SIG-M5 treated with dmso at 0.1 percent for 504 hours (cell line): ENCODE data around the gene DLG1.
A peak's percentile ranks its signal among the peaks of the same experiment; 100 is the strongest.

Experiments used
- DNase-seq: peaks from one replicate; lab custom pipeline; 2025; ENCODE audit not compliant: unreplicated experiment; lab: John Stamatoyannopoulos, UW

Gene DLG1

GRCh38 chr3:197298341-197298944, at the start of gene DLG1:
TSS of gene DLG1 (minus strand) at chr3:197298612. CDS start at chr3:197297204, 1,408 bp downstream.
- peak; percentile 87 for DNase-seq

- DNase-seq = no peak
Observed at GRCh38 chr3:197348014-197348413, 49.6 kb upstream of the DLG1 start.

DNA sequence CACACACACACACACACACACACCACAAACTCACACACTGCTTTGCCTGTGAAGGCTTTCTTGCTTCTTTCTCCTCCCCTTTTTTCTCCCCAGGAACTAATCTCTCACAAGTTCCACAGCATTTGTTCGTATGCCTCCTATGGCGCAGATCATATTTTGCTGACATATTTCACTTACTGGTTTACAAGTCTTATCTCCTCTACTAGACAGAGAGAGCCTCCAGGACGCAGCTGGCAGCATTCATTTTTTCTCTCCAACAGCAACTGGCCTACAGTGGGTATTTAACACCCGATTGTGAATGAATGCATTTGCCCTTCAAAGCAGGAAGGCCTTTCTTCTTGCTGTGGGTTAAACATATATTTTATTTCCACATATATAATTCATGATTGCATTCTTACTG, 47.0 kb upstream of the DLG1 start:
- DNase-seq = no peak

DNA sequence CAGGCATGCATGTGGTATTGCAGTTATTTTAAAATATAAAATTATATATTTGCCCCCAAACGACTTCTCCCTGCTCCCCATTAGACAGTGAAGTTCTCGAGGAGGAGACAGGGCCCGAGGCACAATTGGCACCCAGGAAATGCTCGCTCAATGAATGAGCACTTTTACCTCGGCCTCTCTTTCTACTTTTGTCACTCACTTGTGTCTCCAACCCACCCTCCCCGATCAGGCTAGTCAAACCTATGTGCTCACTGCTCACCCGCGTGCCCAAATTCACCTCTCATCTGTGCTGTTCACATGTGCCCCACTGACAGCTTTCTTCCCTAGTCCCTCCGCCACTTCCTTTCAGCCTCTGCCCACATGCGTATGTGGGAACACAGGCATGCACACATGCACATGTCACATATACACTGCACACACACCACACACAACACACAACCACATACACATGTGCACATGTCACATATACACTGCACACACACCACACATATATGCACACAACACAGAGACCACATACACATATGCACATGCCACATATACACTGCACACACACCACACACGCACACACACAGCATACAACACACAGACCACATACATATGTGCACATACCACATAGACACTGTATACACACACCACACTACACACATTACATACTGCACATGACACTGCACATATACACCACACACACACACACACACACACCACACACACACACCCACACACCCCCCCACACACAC, 46.3 kb upstream of the DLG1 start:
- DNase-seq = no peak

- DNase-seq = no peak
Observed at GRCh38 chr3:197343656-197344408, 45.4 kb upstream of the DLG1 start.

- no peak for DNase-seq
Observed at GRCh38 chr3:197343111-197343510, 44.7 kb upstream of the DLG1 start.

DNA sequence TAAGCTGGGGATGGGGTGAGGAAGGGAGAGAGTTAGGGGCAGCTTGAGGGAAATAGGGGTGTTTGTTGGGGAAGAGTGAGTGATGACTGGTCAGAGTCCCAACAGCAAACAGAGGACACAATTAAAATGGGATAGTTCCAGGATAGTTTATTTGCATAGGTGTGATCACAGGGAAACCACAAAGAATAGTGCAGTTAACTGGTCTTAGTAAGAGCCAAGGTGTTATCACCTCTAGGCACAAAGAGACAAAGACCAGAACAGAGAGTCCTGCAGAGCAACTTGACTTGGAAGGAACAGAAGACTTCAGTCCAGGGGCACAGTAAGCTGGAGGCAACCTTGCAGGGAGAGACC, 42.1 kb upstream of the DLG1 start:
- no peak for DNase-seq

- no peak for DNase-seq
Observed at GRCh38 chr3:197339841-197340520, 41.6 kb upstream of the DLG1 start.

GRCh38 chr3:197338586-197338985, 40.2 kb upstream of the DLG1 start:
- DNase-seq = no peak

GRCh38 chr3:197337656-197338055, 39.2 kb upstream of the DLG1 start:
- DNase-seq = no peak

- DNase-seq = no peak
Observed at GRCh38 chr3:197337214-197337613, 38.8 kb upstream of the DLG1 start.

DNA sequence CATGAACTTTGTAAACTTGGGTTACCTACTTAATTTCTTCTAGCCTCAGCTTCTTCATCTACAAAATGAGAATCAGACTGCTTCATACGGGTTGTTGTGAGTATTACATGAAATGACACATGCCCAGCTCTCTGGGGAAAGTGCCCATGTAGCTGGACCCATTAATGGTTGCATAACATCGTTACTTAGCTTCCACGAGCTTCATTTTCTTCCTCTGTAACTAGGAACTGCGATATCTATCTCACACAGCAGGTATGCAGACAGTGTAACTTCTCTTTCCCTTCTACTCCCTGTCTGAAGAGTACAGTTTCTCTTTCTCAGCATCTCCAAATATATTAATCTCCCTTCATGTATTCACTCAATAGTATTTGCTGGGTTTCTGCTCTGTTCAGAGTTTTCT, 37.9 kb upstream of the DLG1 start:
- no peak for DNase-seq

- no peak for DNase-seq
Observed at GRCh38 chr3:197335428-197336132, 37.2 kb upstream of the DLG1 start.

GRCh38 chr3:197333901-197334639, 35.7 kb upstream of the DLG1 start:
- no peak for DNase-seq

GRCh38 chr3:197331131-197331530, 32.7 kb upstream of the DLG1 start:
- peak; percentile 28 for DNase-seq

DNA sequence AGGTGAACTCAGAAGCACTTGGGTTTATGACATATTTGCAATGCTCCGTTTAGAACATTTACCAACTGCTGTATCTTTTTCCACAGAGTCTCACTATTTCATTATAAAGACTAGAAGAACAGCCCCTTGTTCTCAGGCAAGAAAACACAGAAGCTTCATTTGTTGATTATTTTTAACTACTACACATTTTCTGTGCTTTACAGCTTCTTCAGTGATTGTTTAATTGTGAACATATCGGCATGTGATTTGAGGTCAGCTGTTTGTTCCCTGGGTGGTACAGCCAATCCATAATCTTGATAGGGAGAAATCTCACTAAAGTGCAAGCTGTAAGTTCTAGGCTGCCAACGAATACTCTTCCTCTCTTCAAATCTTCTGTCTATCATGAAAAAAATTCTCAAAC, 31.0 kb upstream of the DLG1 start:
- DNase-seq = no peak

DNA sequence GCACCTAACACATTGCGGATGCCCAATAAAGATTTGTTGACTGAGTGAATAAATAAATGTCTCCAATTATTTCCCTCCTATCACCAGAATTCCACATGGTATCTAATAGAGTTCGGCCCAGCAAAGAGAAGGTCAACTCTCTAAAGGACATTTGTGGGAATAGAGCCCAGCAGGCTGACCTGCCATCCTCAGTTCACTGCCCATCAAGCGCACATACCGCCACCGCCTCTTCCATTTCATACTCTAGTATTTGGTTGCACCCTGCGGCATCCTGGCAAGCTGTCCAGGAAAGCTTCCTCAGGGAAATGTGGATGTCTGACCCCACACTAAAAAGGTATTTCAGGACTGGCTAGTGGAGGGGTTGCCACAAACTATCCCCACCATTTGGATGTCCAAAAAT, 29.8 kb upstream of the DLG1 start:
- no peak for DNase-seq

- no peak for DNase-seq
Observed at GRCh38 chr3:197327701-197328100, 29.3 kb upstream of the DLG1 start.

GRCh38 chr3:197325773-197326172, 27.4 kb upstream of the DLG1 start:
- no peak for DNase-seq

GRCh38 chr3:197322149-197322548, 23.7 kb upstream of the DLG1 start:
- no peak for DNase-seq
